Mammary microvascular endothelial cell (primary cell): ENCODE data around the gene SLC25A34. TPM values are rescaled to one million over a fixed set of nuclear protein-coding genes. Genes with fewer than 3 reads are reported as not detected.

Source experiments
- total RNA-seq: library from RNA; depleted of rRNA; stranded (reverse); fragments of >200 nt; gene quantifications from 2 replicates; pipeline ENCODE4 v1.2.3, GENCODE V29; 2015

The SLC25A34 gene
- total RNA-seq: 0.05 and 0.27 TPM in 2 replicates

DNA sequence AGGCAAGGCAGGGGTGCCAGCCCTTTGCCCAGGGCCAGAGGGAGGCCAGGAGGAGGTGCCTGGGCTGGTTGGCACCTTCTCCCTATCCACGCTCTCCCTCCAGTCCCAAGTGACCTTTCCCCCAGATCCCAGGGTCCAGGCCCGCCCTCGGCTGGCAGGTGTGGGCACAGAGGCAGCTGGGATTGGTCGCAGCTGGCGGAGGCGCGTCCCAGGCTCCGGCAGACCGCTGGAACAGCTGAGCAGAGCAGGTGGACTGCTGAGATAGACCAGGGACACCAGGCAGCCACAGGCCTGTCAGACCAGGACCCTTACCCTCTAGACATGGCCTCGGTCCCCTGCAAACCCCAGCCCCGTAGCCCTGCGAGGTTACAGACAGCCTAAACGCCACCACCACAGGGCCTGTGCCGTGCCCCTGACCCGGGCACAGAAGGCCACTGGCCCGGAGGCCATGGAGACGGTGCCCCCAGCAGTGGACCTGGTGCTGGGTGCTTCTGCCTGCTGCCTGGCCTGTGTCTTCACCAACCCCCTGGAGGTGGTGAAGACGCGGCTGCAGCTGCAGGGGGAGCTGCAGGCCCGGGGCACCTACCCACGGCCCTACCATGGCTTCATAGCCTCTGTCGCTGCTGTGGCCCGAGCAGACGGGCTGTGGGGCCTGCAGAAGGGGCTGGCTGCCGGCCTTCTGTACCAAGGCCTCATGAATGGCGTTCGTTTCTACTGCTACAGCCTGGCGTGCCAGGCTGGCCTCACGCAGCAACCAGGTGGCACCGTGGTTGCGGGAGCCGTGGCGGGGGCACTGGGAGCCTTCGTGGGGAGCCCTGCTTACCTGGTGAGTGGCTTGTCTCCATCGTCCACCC is at the start of gene SLC25A34:
SLC25A34 (plus strand) TSS at position 221 of the 854 bp plus-strand sequence; CDS start at position 449, 228 bp downstream.

DNA sequence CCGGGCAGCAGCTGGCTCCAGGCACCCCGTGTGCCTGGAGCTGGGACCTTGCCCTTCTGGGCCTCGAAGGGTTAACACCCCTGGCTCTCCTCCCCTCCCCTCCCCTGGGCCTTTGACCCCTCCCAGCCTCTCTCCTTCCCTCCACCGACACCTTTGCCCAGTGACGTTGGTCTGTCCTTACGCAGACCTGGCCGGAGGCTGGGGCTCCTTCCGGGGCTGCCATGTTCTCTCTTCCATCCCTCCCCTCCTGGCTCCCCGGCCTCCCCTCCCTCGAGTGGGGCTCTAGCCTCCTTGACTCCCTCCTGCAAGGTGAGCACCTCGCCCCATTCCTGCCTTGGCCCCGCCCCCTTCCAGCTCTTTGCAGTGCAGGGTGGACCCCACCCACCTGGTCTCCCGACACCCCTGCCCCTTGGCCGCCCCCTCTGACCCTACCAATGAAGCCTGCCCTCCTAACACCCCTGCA is 6.3 kb downstream of the SLC25A34 start, which contains the start of gene TMEM82:
TMEM82 (plus strand) TSS at position 161 of the 463 bp plus-strand sequence; CDS start at position 222, 61 bp downstream.

DNA sequence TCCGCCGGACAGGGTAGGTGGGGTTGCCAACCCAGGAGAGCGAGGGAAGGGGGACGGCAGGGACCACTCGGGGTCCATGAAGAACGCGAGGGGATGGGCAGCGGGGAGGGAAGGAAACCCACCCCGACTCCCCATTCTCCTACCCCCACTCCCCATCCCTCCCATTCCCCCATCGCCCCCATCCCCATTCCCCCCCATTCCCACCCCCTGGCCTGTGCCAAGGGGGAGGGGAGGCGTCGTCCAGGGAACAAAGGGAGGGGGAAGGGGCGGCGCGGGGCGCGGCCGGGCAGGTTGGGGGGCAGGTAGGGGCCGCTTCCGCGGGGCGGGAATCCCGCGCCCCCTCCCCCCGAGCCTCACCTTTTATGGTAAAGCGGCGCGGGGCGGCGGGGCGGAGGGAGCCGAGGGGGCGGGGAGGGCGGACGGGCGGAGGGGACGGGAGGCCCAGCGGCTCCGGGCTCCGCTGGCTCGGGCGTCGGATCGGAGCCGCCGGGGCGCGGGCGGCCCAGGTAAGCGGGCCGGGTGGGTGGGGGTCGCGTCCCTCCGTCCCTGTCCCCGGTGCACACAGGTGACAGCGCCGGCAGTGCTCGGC is 22.4 kb downstream of the SLC25A34 start, which contains the start of gene FBLIM1:
FBLIM1 (plus strand) TSS at position 453 of the 589 bp plus-strand sequence. CDS start 6,189 bp downstream, outside the sequence.

Other genes starting within 250 kb of the SLC25A34 start
- 11.3 and 17.4 TPM in 2 replicates for gene CASP9, start 212.0 kb upstream of the SLC25A34 start, total RNA-seq
- 10.5 and 13.9 TPM in 2 replicates for gene DNAJC16, start 209.4 kb upstream of the SLC25A34 start, total RNA-seq
- gene AGMAT, start 151.2 kb upstream of the SLC25A34 start, total RNA-seq: 1.6 and 2.5 TPM in 2 replicates
- gene DDI2, start 118.8 kb upstream of the SLC25A34 start, total RNA-seq: 7.8 and 7.9 TPM in 2 replicates
- gene PLEKHM2, start 51.9 kb upstream of the SLC25A34 start, total RNA-seq: 37.1 and 37.4 TPM in 2 replicates
- gene TMEM82, start 6.2 kb downstream of the SLC25A34 start, total RNA-seq: not detected in 2 replicates
- 107 and 137 TPM in 2 replicates for gene FBLIM1, start 22.5 kb downstream of the SLC25A34 start, total RNA-seq
- 1.5 TPM in 2 replicates for gene UQCRHL, start 71.4 kb downstream of the SLC25A34 start, total RNA-seq
- gene SPEN, start 111.4 kb downstream of the SLC25A34 start, total RNA-seq: 12.6 and 15.8 TPM in 2 replicates
- 20.6 and 26.9 TPM in 2 replicates for gene ZBTB17, start 239.8 kb downstream of the SLC25A34 start, total RNA-seq